ENCODE results near the gene CLEC2D.
"Not testable (repeated sequence)": the region's sequence is repeated elsewhere in the genome, so short reads cannot be mapped to it uniquely, and the experiment has no call there.

Gene CLEC2D

GRCh38 chr12:9713032-9713558 lies 43.6 kb downstream of the CLEC2D start:
- not testable (repeated sequence) for H3K9ac ChIP-seq (ENCODE audit: low read length); H2BK12ac ChIP-seq (ENCODE audit: low read length in 2 of 2); H3K36me3 ChIP-seq (ENCODE audit: control insufficient read depth in 1 of 2, insufficient read depth in 2 of 2, low read depth in 1 of 2, low read length in 2 of 2); H3K27me3 ChIP-seq (ENCODE audit: control insufficient read depth in 1 of 2, insufficient read depth in 1 of 2, low read length in 2 of 2); H3K23ac ChIP-seq (ENCODE audit: low read length in 2 of 2); H3K4me1 ChIP-seq (ENCODE audit: control insufficient read depth, insufficient read depth, low read depth, low read length); H2BK15ac ChIP-seq (ENCODE audit: low read depth, poor library complexity, severe bottlenecking); H4K8ac ChIP-seq (ENCODE audit: low read length); H2AK5ac ChIP-seq (ENCODE audit: low read length, severe bottlenecking); H3K9me3 ChIP-seq (ENCODE audit: control insufficient read depth, low read length); DNase-seq; H3K14ac ChIP-seq (ENCODE audit: low read length in 2 of 2); H2AFZ ChIP-seq (ENCODE audit: low read depth, low read length); H3K4ac ChIP-seq (ENCODE audit: low read depth in 1 of 2, low read length in 2 of 2); H2BK120ac ChIP-seq (ENCODE audit: low read depth, low read length); H4K91ac ChIP-seq (ENCODE audit: low read length); H3K4me3 ChIP-seq (ENCODE audit: insufficient read depth in 1 of 2, low read depth in 1 of 2, low read length in 2 of 2); H3K18ac ChIP-seq (ENCODE audit: low read depth in 1 of 2, low read length in 2 of 2); H2BK5ac ChIP-seq (ENCODE audit: low read depth, low read length, poor library complexity, severe bottlenecking); H3K79me1 ChIP-seq (replicated peaks; ENCODE audit: low read length, poor library complexity, severe bottlenecking); H3K4me2 ChIP-seq (ENCODE audit: low read length, poor library complexity, severe bottlenecking)
- H3K27ac ChIP-seq (ENCODE audit: low read length, poor library complexity, severe bottlenecking) = peak overlapping the region; percentile 66
- 93% methylated on average over 3 of the region's 6 CpGs for WGBS

GRCh38 chr12:9717070-9717925 lies 47.8 kb downstream of the CLEC2D start:
- H3K4me1 ChIP-seq (ENCODE audit: control insufficient read depth, insufficient read depth, low read depth, low read length) = no peaks in the 10 kb centered on the region
- no peak overlapping the region for H4K8ac ChIP-seq (ENCODE audit: low read length)
- no peaks in the 10 kb centered on the region for H3K9me3 ChIP-seq (ENCODE audit: control insufficient read depth, low read length)
- H2BK120ac ChIP-seq (ENCODE audit: low read depth, low read length) = no peak overlapping the region
- no peak overlapping the region for H3K14ac ChIP-seq (ENCODE audit: low read length in 2 of 2)
- no peak overlapping the region for H3K18ac ChIP-seq (ENCODE audit: low read depth in 1 of 2, low read length in 2 of 2)
- H2AFZ ChIP-seq (ENCODE audit: low read depth, low read length) = no peak overlapping the region
- H4K91ac ChIP-seq (ENCODE audit: low read length) = no peak overlapping the region
- WGBS = 89% methylated on average over 12 of the region's 15 CpGs
- no peak overlapping the region for H2BK15ac ChIP-seq (ENCODE audit: low read depth, poor library complexity, severe bottlenecking)
- no peak overlapping the region for H3K27ac ChIP-seq (ENCODE audit: low read length, poor library complexity, severe bottlenecking)
- H2BK12ac ChIP-seq (ENCODE audit: low read length in 2 of 2) = no peak overlapping the region
- no peak overlapping the region for H2AK5ac ChIP-seq (ENCODE audit: low read length, severe bottlenecking)
- no peaks in the 10 kb centered on the region for H3K79me1 ChIP-seq (replicated peaks; ENCODE audit: low read length, poor library complexity, severe bottlenecking)
- H3K4ac ChIP-seq (ENCODE audit: low read depth in 1 of 2, low read length in 2 of 2) = no peak overlapping the region
- H3K23ac ChIP-seq (ENCODE audit: low read length in 2 of 2) = no peak overlapping the region
- no peak overlapping the region for H2BK5ac ChIP-seq (ENCODE audit: low read depth, low read length, poor library complexity, severe bottlenecking)
- no peaks in the 10 kb centered on the region for H3K27me3 ChIP-seq (ENCODE audit: control insufficient read depth in 1 of 2, insufficient read depth in 1 of 2, low read length in 2 of 2)
- no peaks in the 10 kb centered on the region for H3K36me3 ChIP-seq (ENCODE audit: control insufficient read depth in 1 of 2, insufficient read depth in 2 of 2, low read depth in 1 of 2, low read length in 2 of 2)
- H3K9ac ChIP-seq (ENCODE audit: low read length) = no peak overlapping the region
- no peak for DNase-seq
- H3K4me3 ChIP-seq (ENCODE audit: insufficient read depth in 1 of 2, low read depth in 1 of 2, low read length in 2 of 2) = no peak overlapping the region
- H3K4me2 ChIP-seq (ENCODE audit: low read length, poor library complexity, severe bottlenecking) = no peak overlapping the region

GRCh38 chr12:9718968-9719367 lies 49.5 kb downstream of the CLEC2D start:
- Histone ChIP-seq H2AK5ac (ENCODE audit: low read length, severe bottlenecking) (no peak overlapping the region), H3K4me1 (ENCODE audit: control insufficient read depth, insufficient read depth, low read depth, low read length) (no peaks in the 10 kb centered on the region), H3K4me3 (ENCODE audit: insufficient read depth in 1 of 2, low read depth in 1 of 2, low read length in 2 of 2) (no peak overlapping the region), H3K36me3 (ENCODE audit: control insufficient read depth in 1 of 2, insufficient read depth in 2 of 2, low read depth in 1 of 2, low read length in 2 of 2) (no peaks in the 10 kb centered on the region), H2BK12ac (ENCODE audit: low read length in 2 of 2) (no peak overlapping the region), H4K91ac (ENCODE audit: low read length) (no peak overlapping the region), H3K79me1 (replicated peaks; ENCODE audit: low read length, poor library complexity, severe bottlenecking) (no peaks in the 10 kb centered on the region), H2BK5ac (ENCODE audit: low read depth, low read length, poor library complexity, severe bottlenecking) (no peak overlapping the region), H3K4ac (ENCODE audit: low read depth in 1 of 2, low read length in 2 of 2) (no peak overlapping the region), H3K27me3 (ENCODE audit: control insufficient read depth in 1 of 2, insufficient read depth in 1 of 2, low read length in 2 of 2) (no peaks in the 10 kb centered on the region), H3K14ac (ENCODE audit: low read length in 2 of 2) (no peak overlapping the region), H3K9ac (ENCODE audit: low read length) (no peak overlapping the region), H3K23ac (ENCODE audit: low read length in 2 of 2) (no peak overlapping the region), H3K4me2 (ENCODE audit: low read length, poor library complexity, severe bottlenecking) (no peak overlapping the region), H3K18ac (ENCODE audit: low read depth in 1 of 2, low read length in 2 of 2) (no peak overlapping the region), H3K27ac (ENCODE audit: low read length, poor library complexity, severe bottlenecking) (no peak overlapping the region), H4K8ac (ENCODE audit: low read length) (no peak overlapping the region), H2AFZ (ENCODE audit: low read depth, low read length) (no peak overlapping the region), H3K9me3 (ENCODE audit: control insufficient read depth, low read length) (no peaks in the 10 kb centered on the region), H2BK120ac (ENCODE audit: low read depth, low read length) (no peak overlapping the region), H2BK15ac (ENCODE audit: low read depth, poor library complexity, severe bottlenecking) (no peak overlapping the region)
- no peak for DNase-seq
- 97% methylated on average over 7 of the region's 7 CpGs for WGBS

GRCh38 chr12:9719790-9720189 lies 50.3 kb downstream of the CLEC2D start:
- H3K14ac ChIP-seq (ENCODE audit: low read length in 2 of 2) = no peak overlapping the region
- no peak overlapping the region for H3K23ac ChIP-seq (ENCODE audit: low read length in 2 of 2)
- H2BK15ac ChIP-seq (ENCODE audit: low read depth, poor library complexity, severe bottlenecking) = no peak overlapping the region

More at GRCh38 chr12:9719790-9720189, 50.3 kb downstream of the CLEC2D start:
- H3K27ac ChIP-seq (ENCODE audit: low read length, poor library complexity, severe bottlenecking) = no peak overlapping the region
- H3K9me3 ChIP-seq (ENCODE audit: control insufficient read depth, low read length) = no peaks in the 10 kb centered on the region
- peak overlapping the region in 1 of 2 experiments; percentile 16 for H3K18ac ChIP-seq (ENCODE audit: low read depth in 1 of 2, low read length in 2 of 2)
- no peaks in the 10 kb centered on the region for H3K79me1 ChIP-seq (replicated peaks; ENCODE audit: low read length, poor library complexity, severe bottlenecking)
- no peak overlapping the region for H3K4me3 ChIP-seq (ENCODE audit: insufficient read depth in 1 of 2, low read depth in 1 of 2, low read length in 2 of 2)
- no peak overlapping the region for H3K4me2 ChIP-seq (ENCODE audit: low read length, poor library complexity, severe bottlenecking)
- 83% methylated on average over 1 of the region's 1 CpG for WGBS
- peak; percentile 14 for DNase-seq
- no peak overlapping the region for H3K4ac ChIP-seq (ENCODE audit: low read depth in 1 of 2, low read length in 2 of 2)
- H4K8ac ChIP-seq (ENCODE audit: low read length) = peak overlapping the region; percentile 55
- no peak overlapping the region for H2AK5ac ChIP-seq (ENCODE audit: low read length, severe bottlenecking)
- H3K9ac ChIP-seq (ENCODE audit: low read length) = no peak overlapping the region
- no peaks in the 10 kb centered on the region for H3K36me3 ChIP-seq (ENCODE audit: control insufficient read depth in 1 of 2, insufficient read depth in 2 of 2, low read depth in 1 of 2, low read length in 2 of 2)
- H4K91ac ChIP-seq (ENCODE audit: low read length) = peak overlapping the region; percentile 52
- H2BK5ac ChIP-seq (ENCODE audit: low read depth, low read length, poor library complexity, severe bottlenecking) = no peak overlapping the region
- no peak overlapping the region for H2AFZ ChIP-seq (ENCODE audit: low read depth, low read length)
- H2BK12ac ChIP-seq (ENCODE audit: low read length in 2 of 2) = peak overlapping the region in 1 of 2 experiments; percentile 45
- no peaks in the 10 kb centered on the region for H3K27me3 ChIP-seq (ENCODE audit: control insufficient read depth in 1 of 2, insufficient read depth in 1 of 2, low read length in 2 of 2)
- H3K4me1 ChIP-seq (ENCODE audit: control insufficient read depth, insufficient read depth, low read depth, low read length) = no peaks in the 10 kb centered on the region
- no peak overlapping the region for H2BK120ac ChIP-seq (ENCODE audit: low read depth, low read length)

Measured in mesenchymal stem cell (in vitro differentiated cells and primary cell).